ENCODE results near the gene HNRNPM. TPM values are rescaled to one million over a fixed set of nuclear protein-coding genes. Genes with fewer than 3 reads are reported as not detected.
A peak's percentile ranks its signal among the peaks of the same experiment; 100 is the strongest.

Gene HNRNPM
- 100 to 1,000 TPM; 106 to 128 (median 120) TPM for total RNA-seq
- polyA plus RNA-seq, result 67.9 TPM
- long read RNA-seq, donor 1, partial matches to known transcripts, result 24 of 222 reads
- long read RNA-seq, donor 1, other reads (novel, unspliced or antisense), result 198 of 222 reads
- long read RNA-seq, donor 2, partial matches to known transcripts, result 11 of 124 reads
- long read RNA-seq, donor 2, other reads (novel, unspliced or antisense), result 113 of 124 reads
- long read RNA-seq, donor 3, partial matches to known transcripts, result 49 of 281 reads
- long read RNA-seq, donor 3, other reads (novel, unspliced or antisense), result 228 of 281 reads
- long read RNA-seq, donor 4, partial matches to known transcripts, result 7 of 101 reads
- long read RNA-seq, donor 4, other reads (novel, unspliced or antisense), result 92 of 101 reads

- under 1% methylated on average over 93 of the region's 93 CpGs for WGBS
- Histone ChIP-seq H3K27ac (ENCODE audit: low read length) (peak within 1 kb of the TSS; percentile 73), H3K9me3 (ENCODE audit: control insufficient read depth, low read length) (no peaks in the 10 kb centered on the region), H3K27me3 (ENCODE audit: control insufficient read depth, insufficient read depth) (no peaks in the 10 kb centered on the region), H3K4me1 (ENCODE audit: control insufficient read depth, insufficient read depth, low read length) (peaks cover 5% of the 10 kb centered on the region), H3K4me3 (ENCODE audit: low read length) (peak within 1 kb of the TSS; percentile 75)
- DNase-seq (peak; percentile 100), ATAC-seq (peak; percentile 98 to 99)
- intact Hi-C loops (cut with DNase I), result loop anchor here in 1 of 4 donors (2.0 kb wide), 1 partner anchor 32 kb away; the partner anchor contains the start of gene MARCHF2
These were observed at the start of gene HNRNPM for GRCh38 chr19:8444677-8445487. TSS of gene HNRNPM (plus strand) at chr19:8444975. CDS start at chr19:8444999, 24 bp downstream.

DNA sequence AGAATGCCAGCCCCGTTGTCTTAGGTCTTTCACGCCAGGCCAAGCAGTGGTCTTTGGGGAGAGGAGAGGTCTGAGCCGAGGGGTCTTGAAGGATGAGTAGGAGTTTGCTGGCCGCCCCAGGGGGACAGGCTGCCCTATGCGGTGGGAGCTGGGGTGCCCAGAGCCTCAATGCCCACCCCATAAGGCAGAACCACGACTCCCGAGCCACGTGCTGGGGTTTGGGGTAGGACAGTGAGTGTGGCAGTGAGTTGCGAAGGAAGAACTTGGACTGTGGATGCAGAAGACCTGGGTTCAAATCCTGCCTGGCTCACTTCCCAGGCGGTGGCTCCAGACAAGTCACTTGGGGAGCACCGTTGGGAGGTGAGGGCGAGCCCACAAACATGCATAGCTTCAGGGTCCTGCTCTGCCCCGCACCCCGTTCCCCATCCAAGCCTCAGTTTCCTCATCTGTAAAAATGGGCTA lies 49.1 kb upstream of the HNRNPM start:
- ATAC-seq, result no peak
- Histone ChIP-seq H3K27ac (ENCODE audit: low read length) (no peak overlapping the region), H3K9me3 (ENCODE audit: control insufficient read depth, low read length) (no peaks in the 10 kb centered on the region), H3K4me1 (ENCODE audit: control insufficient read depth, insufficient read depth, low read length) (peaks cover 29% of the 10 kb centered on the region), H3K27me3 (ENCODE audit: control insufficient read depth, insufficient read depth) (no peaks in the 10 kb centered on the region), H3K4me3 (ENCODE audit: low read length) (no peak overlapping the region)
- peak in 1 of 3 donors; percentile 53 for DNase-seq
- intact Hi-C loops (cut with DNase I), result loop anchor here in 2 of 4 donors (5.0 kb wide), 2 partner anchors 33 to 43 kb away; partner anchors contain the start of gene ANGPTL4 (in 1 of the 2)
- WGBS, result 89% methylated on average over 14 of the region's 14 CpGs

DNA sequence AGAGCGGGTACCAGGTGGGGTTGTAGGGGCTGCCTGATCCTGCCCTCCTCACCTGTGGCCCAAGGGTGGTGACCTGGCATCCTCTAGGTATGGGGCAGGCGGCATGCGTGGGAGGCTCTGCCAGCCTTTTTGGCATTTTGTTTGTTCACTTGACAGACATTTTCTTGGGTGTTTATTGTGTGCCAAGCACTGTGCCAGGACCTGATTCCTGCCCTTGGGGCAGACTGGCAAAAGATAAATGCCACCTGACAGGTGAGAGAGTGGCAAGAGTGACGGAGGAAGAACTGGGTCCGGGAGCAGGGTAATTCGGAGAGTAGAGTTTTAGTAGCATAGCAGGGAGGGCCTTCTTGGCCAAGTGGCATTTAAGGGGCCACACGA lies 48.6 kb upstream of the HNRNPM start:
- WGBS, result 93% methylated on average over 7 of the region's 7 CpGs
- intact Hi-C loops (cut with DNase I), result loop anchor here in 2 of 4 donors (5.0 kb wide), 2 partner anchors 34 to 44 kb away; partner anchors contain the start of gene ANGPTL4 (in 1 of the 2)
- H3K27ac ChIP-seq (ENCODE audit: low read length), result no peak overlapping the region
- no peaks in the 10 kb centered on the region for H3K9me3 ChIP-seq (ENCODE audit: control insufficient read depth, low read length)
- H3K4me3 ChIP-seq (ENCODE audit: low read length), result no peak overlapping the region
- ATAC-seq, result no peak
- H3K4me1 ChIP-seq (ENCODE audit: control insufficient read depth, insufficient read depth, low read length), result peaks cover 29% of the 10 kb centered on the region
- H3K27me3 ChIP-seq (ENCODE audit: control insufficient read depth, insufficient read depth), result no peaks in the 10 kb centered on the region
- no peak for DNase-seq

DNA sequence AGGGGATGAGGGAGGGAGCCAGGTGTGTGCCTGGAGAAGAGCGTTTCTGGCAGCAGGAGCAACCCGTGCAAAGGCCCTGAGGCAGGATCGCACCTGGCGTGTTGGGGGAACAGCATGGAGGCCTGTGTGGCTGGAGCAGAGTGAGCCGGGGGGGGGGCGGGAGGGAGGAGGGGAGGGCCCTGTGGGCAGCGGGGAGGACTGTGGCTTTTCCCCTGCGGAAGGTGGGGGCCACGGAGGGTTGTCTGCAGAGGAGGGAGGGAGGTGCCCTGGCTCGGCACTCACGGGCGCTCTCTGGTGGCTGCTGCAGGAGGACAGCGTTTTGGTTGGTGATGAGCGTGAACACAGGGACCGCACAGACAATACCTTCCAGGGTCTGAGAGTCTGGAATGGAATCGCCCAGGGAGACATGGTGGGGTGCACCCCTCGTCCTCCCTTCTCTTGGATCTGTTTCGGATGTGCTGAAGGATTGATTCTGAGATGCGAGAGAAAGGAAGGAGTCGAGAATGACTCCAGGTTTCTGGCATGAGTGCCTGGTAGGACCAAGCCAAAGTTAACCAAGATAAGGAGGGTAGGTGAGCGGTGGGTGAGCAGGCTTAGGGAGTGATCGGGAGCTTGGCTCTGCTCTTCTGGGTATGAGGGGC lies 48.1 kb upstream of the HNRNPM start:
- no peak overlapping the region for H3K27ac ChIP-seq (ENCODE audit: low read length)
- DNase-seq, result peak; percentile 79 to 90 (median 87)
- no peak overlapping the region for H3K4me3 ChIP-seq (ENCODE audit: low read length)
- intact Hi-C loops (cut with DNase I), result loop anchor here in 2 of 4 donors (5.0 kb wide), 2 partner anchors 34 to 44 kb away; partner anchors contain the start of gene ANGPTL4 (in 1 of the 2)
- no peaks in the 10 kb centered on the region for H3K9me3 ChIP-seq (ENCODE audit: control insufficient read depth, low read length)
- WGBS, result 58% methylated on average over 22 of the region's 22 CpGs
- ATAC-seq, result peak; percentile 38 to 55
- peaks cover 24% of the 10 kb centered on the region for H3K4me1 ChIP-seq (ENCODE audit: control insufficient read depth, insufficient read depth, low read length)
- H3K27me3 ChIP-seq (ENCODE audit: control insufficient read depth, insufficient read depth), result no peaks in the 10 kb centered on the region

DNA sequence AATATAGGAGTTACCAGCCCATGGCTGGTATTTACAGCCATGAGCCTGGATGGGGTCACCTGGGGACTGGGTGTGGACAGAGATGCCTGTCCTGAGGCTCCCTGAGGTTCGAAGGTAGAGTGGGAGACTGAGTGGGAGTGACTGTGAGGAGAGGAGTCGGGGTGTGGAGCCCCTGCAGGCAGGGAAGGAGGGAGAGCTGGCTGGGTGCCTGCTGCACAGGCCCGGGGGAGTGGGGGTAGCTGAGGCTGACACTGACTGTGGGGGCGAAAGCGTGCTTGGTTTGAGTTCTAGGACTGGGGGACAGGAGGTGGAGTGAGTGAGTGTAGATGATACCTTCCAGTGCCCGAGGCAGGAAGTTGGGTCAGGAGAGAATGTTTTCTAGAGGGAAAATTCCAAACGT lies 47.5 kb upstream of the HNRNPM start:
- 35% methylated on average over 7 of the region's 7 CpGs for WGBS
- intact Hi-C loops (cut with DNase I), result loop anchor here in 2 of 4 donors (5.0 kb wide), 2 partner anchors 35 to 45 kb away; partner anchors contain the start of gene ANGPTL4 (in 1 of the 2)
- H3K4me3 ChIP-seq (ENCODE audit: low read length), result no peak overlapping the region
- DNase-seq (peak in 2 of 3 donors; percentile 53 to 57), ATAC-seq (no peak)
- H3K27ac ChIP-seq (ENCODE audit: low read length), result no peak overlapping the region
- no peaks in the 10 kb centered on the region for H3K27me3 ChIP-seq (ENCODE audit: control insufficient read depth, insufficient read depth)
- H3K4me1 ChIP-seq (ENCODE audit: control insufficient read depth, insufficient read depth, low read length), result peaks cover 19% of the 10 kb centered on the region
- no peaks in the 10 kb centered on the region for H3K9me3 ChIP-seq (ENCODE audit: control insufficient read depth, low read length)

DNA sequence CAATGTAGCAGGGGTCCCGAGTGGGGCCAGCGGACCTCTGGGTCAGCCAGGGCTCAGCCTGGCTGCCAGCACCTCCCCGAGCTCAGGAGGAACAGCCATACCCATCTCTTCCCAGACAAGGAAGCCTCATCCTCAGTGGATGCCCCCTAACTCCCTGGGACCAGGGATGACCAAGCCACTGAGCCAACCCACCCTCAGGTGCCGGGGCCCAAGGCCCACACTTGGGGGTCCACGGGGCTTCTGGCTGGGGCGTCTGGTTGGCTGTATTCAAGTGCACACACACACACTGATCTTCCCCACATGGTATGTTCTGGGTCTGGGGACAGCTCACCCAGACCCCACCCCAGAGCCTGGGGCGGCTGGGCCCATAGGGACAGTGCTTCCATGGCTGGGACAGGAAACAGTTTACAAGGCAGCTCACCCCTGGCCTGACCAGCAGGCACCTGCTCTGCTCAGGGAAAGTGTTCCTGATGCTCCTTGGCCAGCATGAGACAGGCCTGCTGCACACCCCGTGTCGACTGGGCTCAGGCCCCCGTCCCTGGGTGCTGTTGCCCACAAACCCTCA lies 46.9 kb upstream of the HNRNPM start:
- H3K27ac ChIP-seq (ENCODE audit: low read length), result no peak overlapping the region
- WGBS, result 69% methylated on average over 10 of the region's 10 CpGs
- H3K4me1 ChIP-seq (ENCODE audit: control insufficient read depth, insufficient read depth, low read length), result peaks cover 19% of the 10 kb centered on the region
- no peak overlapping the region for H3K4me3 ChIP-seq (ENCODE audit: low read length)
- DNase-seq (no peak), ATAC-seq (no peak)
- H3K27me3 ChIP-seq (ENCODE audit: control insufficient read depth, insufficient read depth), result no peaks in the 10 kb centered on the region
- no peaks in the 10 kb centered on the region for H3K9me3 ChIP-seq (ENCODE audit: control insufficient read depth, low read length)
- intact Hi-C loops (cut with DNase I), result loop anchor here in 3 of 4 donors (2.0 to 5.0 kb wide), 3 partner anchors 36 to 46 kb away; partner anchors contain the start of gene ANGPTL4 (in 1 of the 3)

GRCh38 chr19:8398311-8398771 lies 46.4 kb upstream of the HNRNPM start:
- no peak for DNase-seq
- Histone ChIP-seq H3K27ac (ENCODE audit: low read length) (no peak overlapping the region), H3K27me3 (ENCODE audit: control insufficient read depth, insufficient read depth) (no peaks in the 10 kb centered on the region), H3K9me3 (ENCODE audit: control insufficient read depth, low read length) (no peaks in the 10 kb centered on the region), H3K4me3 (ENCODE audit: low read length) (no peak overlapping the region), H3K4me1 (ENCODE audit: control insufficient read depth, insufficient read depth, low read length) (peaks cover 16% of the 10 kb centered on the region)
- ATAC-seq, result no peak
- 50% methylated on average over 9 of the region's 9 CpGs for WGBS
- intact Hi-C loops (cut with DNase I), result loop anchor here in 3 of 4 donors (2.0 to 5.0 kb wide), 3 partner anchors 36 to 46 kb away; partner anchors contain the start of gene ANGPTL4 (in 1 of the 3)

- intact Hi-C loops (cut with DNase I), result loop anchor here in 3 of 4 donors (2.0 to 5.0 kb wide), 3 partner anchors 37 to 47 kb away; partner anchors contain the start of gene ANGPTL4 (in 1 of the 3)
- DNase-seq (peak in 2 of 3 donors; percentile 54 to 56), ATAC-seq (no peak)
- WGBS, result 92% methylated on average over 34 of the region's 34 CpGs
- Histone ChIP-seq H3K9me3 (ENCODE audit: control insufficient read depth, low read length) (no peaks in the 10 kb centered on the region), H3K27ac (ENCODE audit: low read length) (no peak overlapping the region), H3K4me1 (ENCODE audit: control insufficient read depth, insufficient read depth, low read length) (peaks cover 9% of the 10 kb centered on the region), H3K4me3 (ENCODE audit: low read length) (no peak overlapping the region), H3K27me3 (ENCODE audit: control insufficient read depth, insufficient read depth) (no peaks in the 10 kb centered on the region)
These were observed 45.0 kb upstream of the HNRNPM start for GRCh38 chr19:8399681-8400188.

DNA sequence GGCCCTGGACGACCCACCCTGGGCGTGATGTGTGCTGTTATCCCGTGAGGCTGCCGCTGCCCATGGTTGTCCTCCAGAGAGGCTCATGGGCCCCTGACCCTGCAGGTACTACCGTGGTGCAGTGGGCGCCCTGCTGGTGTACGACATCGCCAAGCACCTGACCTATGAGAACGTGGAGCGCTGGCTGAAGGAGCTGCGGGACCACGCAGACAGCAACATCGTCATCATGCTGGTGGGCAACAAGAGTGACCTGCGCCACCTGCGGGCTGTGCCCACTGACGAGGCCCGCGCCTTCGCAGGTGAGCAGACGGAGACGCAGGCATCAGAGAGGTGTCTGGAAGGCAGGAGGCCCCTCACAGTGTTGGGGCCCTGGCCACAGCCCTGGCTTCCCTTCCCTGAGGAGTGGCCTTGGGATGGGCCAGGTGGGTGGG lies 42.8 kb upstream of the HNRNPM start:
- ATAC-seq, result no peak
- peak in 2 of 3 donors; percentile 52 to 55 for DNase-seq
- peaks cover 6% of the 10 kb centered on the region for H3K4me1 ChIP-seq (ENCODE audit: control insufficient read depth, insufficient read depth, low read length)
- H3K27me3 ChIP-seq (ENCODE audit: control insufficient read depth, insufficient read depth), result no peaks in the 10 kb centered on the region
- intact Hi-C loops (cut with DNase I), result no loop called here
- no peak overlapping the region for H3K4me3 ChIP-seq (ENCODE audit: low read length)
- 94% methylated on average over 21 of the region's 21 CpGs for WGBS
- H3K9me3 ChIP-seq (ENCODE audit: control insufficient read depth, low read length), result no peaks in the 10 kb centered on the region
- no peak overlapping the region for H3K27ac ChIP-seq (ENCODE audit: low read length)

Data from right cardiac atrium (tissue), 5 donors.